Measurements from ENCODE around the gene LAMA5. TPM values are rescaled to one million over a fixed set of nuclear protein-coding genes. Genes with fewer than 3 reads are reported as not detected.

Gene LAMA5
- total and polyA plus RNA-seq, 7 donors, result 1.8 to 409 (median 56.5) TPM

DNA sequence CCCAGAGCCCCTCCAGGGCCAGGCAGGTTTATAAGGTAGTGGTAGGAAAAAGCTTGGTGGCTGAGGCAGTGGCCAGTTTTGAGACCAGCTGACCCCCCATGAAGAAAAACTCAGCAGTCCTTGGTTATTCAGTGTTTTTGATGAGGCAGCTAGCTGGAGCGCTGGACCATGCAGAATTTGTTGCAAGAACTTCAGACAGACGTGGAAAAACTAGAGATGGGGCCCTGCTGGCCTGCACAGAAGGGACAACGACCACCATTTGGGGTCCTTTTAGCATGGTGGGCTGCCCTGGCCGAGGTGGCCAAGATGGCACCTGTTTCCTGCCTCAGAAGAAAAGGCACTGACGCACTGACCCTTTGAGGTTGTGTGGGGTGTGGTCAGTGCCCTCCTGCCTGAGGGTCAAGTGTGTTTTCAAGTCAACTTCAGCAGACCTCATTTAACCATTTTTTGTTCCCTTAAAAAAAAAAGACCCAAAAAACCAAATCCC is 22.5 kb upstream of the LAMA5 start:
- Histone ChIP-seq H3K9me3 (no peaks in the 10 kb centered on the region), H3K27me3 (no peaks in the 10 kb centered on the region), H3K4me3 (no peak overlapping the region), H3K27ac (no peak overlapping the region), H3K4me1 (peaks cover 0 to 28% (median 25%) of the 10 kb centered on the region in 4 donors), H3K36me3 (peaks cover 0 to 63% (median 13%) of the 10 kb centered on the region in 4 donors)
- intact Hi-C loops (cut with DNase I), result loop anchor here (5.0 to 10.0 kb wide), 2 partner anchors 152 to 245 kb away; partner anchors contain the start of genes OSBPL2, PSMA7 and SS18L1
- no peak for DNase-seq
- TF ChIP-seq, protein P1, sequence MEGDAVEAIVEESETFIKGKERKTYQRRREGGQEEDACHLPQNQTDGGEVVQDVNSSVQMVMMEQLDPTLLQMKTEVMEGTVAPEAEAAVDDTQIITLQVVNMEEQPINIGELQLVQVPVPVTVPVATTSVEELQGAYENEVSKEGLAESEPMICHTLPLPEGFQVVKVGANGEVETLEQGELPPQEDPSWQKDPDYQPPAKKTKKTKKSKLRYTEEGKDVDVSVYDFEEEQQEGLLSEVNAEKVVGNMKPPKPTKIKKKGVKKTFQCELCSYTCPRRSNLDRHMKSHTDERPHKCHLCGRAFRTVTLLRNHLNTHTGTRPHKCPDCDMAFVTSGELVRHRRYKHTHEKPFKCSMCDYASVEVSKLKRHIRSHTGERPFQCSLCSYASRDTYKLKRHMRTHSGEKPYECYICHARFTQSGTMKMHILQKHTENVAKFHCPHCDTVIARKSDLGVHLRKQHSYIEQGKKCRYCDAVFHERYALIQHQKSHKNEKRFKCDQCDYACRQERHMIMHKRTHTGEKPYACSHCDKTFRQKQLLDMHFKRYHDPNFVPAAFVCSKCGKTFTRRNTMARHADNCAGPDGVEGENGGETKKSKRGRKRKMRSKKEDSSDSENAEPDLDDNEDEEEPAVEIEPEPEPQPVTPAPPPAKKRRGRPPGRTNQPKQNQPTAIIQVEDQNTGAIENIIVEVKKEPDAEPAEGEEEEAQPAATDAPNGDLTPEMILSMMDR (IDR thresholded peaks at IDR 0.05), result no peak
- TF ChIP-seq POLR2A (IDR thresholded peaks at IDR 0.05) (no peak), EP300 (IDR thresholded peaks at IDR 0.05) (no peak), POLR2AphosphoS5 (IDR thresholded peaks at IDR 0.05) (no peak)
- WGBS, 2 donors, result 72 to 85% methylated on average over 5 of the region's 5 CpGs

DNA sequence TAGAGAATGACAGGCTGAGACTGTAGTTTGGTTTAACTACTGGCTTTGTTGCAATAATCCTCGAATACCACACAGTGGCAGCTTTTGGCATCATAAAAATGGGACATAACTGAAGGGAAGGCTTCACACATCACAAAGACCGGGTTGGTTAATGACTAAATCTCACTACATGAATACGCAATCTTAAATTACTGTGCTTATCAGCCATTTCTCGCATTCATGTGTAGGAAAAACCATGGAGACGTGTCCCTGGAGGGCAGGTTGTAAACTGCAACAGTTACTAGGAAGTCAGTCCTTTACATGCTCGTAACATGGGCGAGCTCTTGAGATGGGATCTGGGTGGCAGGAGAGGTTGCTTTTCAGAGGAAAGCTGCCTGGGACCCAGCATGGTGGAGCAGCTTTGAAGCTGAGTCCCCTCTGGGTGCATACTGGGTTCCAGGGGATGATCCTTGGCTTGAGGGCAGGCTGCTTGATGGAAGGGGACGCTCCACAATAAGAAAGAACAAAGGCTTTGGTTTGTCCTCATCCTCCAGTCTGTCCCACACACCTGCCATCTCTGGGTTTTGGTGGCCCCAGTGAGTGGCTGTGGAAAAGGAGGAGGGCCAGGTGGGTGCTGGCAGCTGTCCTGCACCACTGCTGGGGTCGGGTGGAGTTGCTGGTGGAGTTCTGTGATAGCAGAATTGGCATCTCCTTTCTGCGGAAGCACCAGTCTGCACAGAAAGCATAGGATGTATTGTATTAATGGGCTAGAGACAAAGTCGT is 21.9 kb upstream of the LAMA5 start:
- no peaks in the 10 kb centered on the region for H3K27me3 ChIP-seq
- H3K36me3 ChIP-seq, result peaks cover 0 to 57% (median 13%) of the 10 kb centered on the region in 4 donors
- peaks cover 0 to 28% (median 25%) of the 10 kb centered on the region in 4 donors for H3K4me1 ChIP-seq
- intact Hi-C loops (cut with DNase I), result loop anchor here (5.0 to 10.0 kb wide), 2 partner anchors 152 to 244 kb away; partner anchors contain the start of genes OSBPL2, PSMA7 and SS18L1
- WGBS, 2 donors, result 64 to 82% methylated on average over 11 of the region's 11 CpGs
- TF ChIP-seq POLR2A (IDR thresholded peaks at IDR 0.05) (no peak), EP300 (IDR thresholded peaks at IDR 0.05) (no peak), POLR2AphosphoS5 (IDR thresholded peaks at IDR 0.05) (no peak)
- TF ChIP-seq, protein P1 (IDR thresholded peaks at IDR 0.05), result no peak
- H3K27ac ChIP-seq, result no peak overlapping the region
- H3K4me3 ChIP-seq, result no peak overlapping the region
- H3K9me3 ChIP-seq, result no peaks in the 10 kb centered on the region
- no peak for DNase-seq

DNA sequence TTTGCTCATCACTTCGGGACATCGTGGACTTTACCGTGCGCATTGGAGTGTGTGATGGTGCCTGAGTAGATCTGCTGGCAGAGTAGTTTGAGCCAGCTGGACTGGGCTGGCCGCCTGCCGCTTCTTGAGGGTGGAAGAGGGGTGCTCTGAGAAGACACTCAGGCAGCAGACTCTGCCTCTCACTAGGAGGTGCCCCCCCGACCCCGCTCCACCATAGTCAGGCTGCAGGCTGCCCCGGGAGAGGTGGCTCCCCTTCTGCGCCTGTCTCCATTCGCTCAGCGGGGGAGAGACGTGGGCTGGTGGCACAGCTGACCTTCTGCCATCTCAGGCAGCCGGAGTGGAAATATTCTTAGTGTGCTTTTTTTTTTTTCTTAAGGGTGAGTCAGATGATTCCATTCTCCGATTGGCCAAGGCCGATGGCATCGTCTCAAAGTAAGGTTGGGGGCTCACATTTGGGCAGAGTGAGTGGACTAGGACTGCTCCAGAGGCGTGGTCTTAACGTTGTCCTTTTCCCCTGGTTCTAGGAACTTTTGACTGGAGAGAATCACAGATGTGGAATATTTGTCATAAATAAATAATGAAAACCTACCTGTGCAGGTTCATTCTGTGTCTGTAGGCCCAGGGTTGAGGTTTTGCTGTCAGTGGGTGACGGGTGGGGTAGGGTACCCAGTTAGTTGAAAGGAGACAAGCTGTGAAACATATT is 21.0 kb upstream of the LAMA5 start:
- intact Hi-C loops (cut with DNase I), result loop anchor here (5.0 to 10.0 kb wide), 2 partner anchors 151 to 243 kb away; partner anchors contain the start of genes OSBPL2, PSMA7 and SS18L1
- TF ChIP-seq POLR2AphosphoS5 (IDR thresholded peaks at IDR 0.05) (no peak), EP300 (IDR thresholded peaks at IDR 0.05) (no peak)
- no peaks in the 10 kb centered on the region for H3K27me3 ChIP-seq
- 51 to 73% methylated on average over 20 of the region's 20 CpGs for WGBS, 2 donors
- peaks cover 0 to 48% (median 12%) of the 10 kb centered on the region in 4 donors for H3K36me3 ChIP-seq
- peak overlapping the region in 3 of 4 donors; percentile 91 to 99 (median 97) for H3K27ac ChIP-seq
- peak overlapping the region in 3 of 4 donors; percentile 84 to 100 (median 96) for H3K4me3 ChIP-seq
- no peaks in the 10 kb centered on the region for H3K9me3 ChIP-seq
- H3K4me1 ChIP-seq, result peaks cover 0 to 28% (median 25%) of the 10 kb centered on the region in 4 donors
- DNase-seq, result no peak

DNA sequence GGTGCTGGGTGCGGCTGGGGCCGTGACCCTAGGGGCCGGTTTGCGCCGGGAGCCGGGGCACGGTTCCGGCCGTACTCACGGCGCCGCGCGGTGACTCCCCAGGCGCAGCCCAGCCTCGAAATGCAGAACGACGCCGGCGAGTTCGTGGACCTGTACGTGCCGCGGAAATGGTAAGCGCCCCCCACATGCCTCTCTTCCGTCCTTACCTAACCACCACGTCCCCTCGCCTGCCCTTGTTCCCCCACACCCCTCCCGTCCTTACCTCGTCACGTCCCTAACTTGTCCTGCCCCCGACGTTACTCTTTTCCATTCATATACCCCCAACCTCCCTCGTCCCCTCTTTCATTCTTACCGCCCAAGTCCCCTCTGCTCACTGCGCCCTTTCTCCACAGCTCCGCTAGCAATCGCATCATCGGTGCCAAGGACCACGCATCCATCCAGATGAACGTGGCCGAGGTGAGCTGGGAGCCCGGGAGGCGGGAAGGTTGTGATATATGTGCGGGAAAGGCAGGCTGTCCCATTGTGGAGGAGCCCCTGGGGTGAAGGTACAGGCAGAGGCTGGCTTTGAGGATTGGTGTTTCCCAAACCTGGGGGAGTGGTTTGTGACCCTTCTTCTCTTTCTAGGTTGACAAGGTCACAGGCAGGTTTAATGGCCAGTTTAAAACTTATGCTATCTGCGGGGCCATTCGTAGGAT is 20.3 kb upstream of the LAMA5 start:
- peaks cover 0 to 41% (median 12%) of the 10 kb centered on the region in 4 donors for H3K36me3 ChIP-seq
- peak overlapping the region; percentile 91 to 99 (median 96) for H3K27ac ChIP-seq
- TF ChIP-seq POLR2AphosphoS5 (IDR thresholded peaks at IDR 0.05) (no peak), POLR2A (IDR thresholded peaks at IDR 0.05) (no peak), EP300 (IDR thresholded peaks at IDR 0.05) (no peak)
- TF ChIP-seq, protein P1 (IDR thresholded peaks at IDR 0.05), result no peak
- H3K4me3 ChIP-seq, result peak overlapping the region; percentile 84 to 100 (median 94)
- H3K27me3 ChIP-seq, result no peaks in the 10 kb centered on the region
- H3K4me1 ChIP-seq, result peaks cover 0 to 33% (median 28%) of the 10 kb centered on the region in 4 donors
- DNase-seq, result no peak
- 2 to 3% methylated on average over 47 of the region's 47 CpGs for WGBS, 2 donors
- H3K9me3 ChIP-seq, result no peaks in the 10 kb centered on the region
- intact Hi-C loops (cut with DNase I), result loop anchor here (5.0 to 10.0 kb wide), 2 partner anchors 150 to 243 kb away; partner anchors contain the start of genes OSBPL2, PSMA7 and SS18L1

Data from sigmoid colon (tissue), 7 donors.